ENCODE results near the gene SBF2. TPM values are rescaled to one million over a fixed set of nuclear protein-coding genes. Genes with fewer than 3 reads are reported as not detected.

Gene SBF2
- polyA plus RNA-seq, 2 donors: 8.5 to 12.1 TPM

DNA sequence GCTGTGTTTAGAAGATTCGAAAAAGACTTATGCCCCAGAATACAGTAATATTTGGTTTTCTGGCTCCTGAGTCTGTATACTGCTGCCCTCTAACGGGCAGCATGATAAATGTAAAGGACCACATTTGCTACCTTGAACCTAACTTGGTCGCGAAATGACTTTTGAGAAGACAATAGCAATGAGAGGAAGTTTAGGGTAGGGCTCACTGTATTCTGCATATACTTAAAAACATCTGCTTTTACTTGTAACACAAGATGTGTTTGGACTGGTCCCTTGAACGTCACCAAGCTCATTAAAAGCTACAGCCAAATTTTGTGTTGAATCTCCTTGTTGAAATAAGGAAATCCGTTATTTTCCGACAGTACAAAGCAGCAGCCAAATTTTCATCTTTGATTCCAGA is 321.0 kb downstream of the SBF2 start:
- WGBS, 2 donors: 28 to 29% methylated on average over 7 of the region's 7 CpGs
- no peaks in the 10 kb centered on the region for H3K27me3 ChIP-seq (ENCODE audit: control insufficient read depth in 1 of 2, insufficient read depth in 2 of 2, low read length in 2 of 2)
- no peaks in the 10 kb centered on the region for H3K9me3 ChIP-seq (ENCODE audit: control insufficient read depth in 2 of 2, insufficient read depth in 1 of 2, low read depth in 1 of 2, low read length in 1 of 2)
- H3K27ac ChIP-seq (ENCODE audit: low read depth in 2 of 2, low read length in 1 of 2): no peak overlapping the region
- no peaks in the 10 kb centered on the region for H3K36me3 ChIP-seq (ENCODE audit: control insufficient read depth in 2 of 2, insufficient read depth in 2 of 2, low read length in 1 of 2)
- H3K4me3 ChIP-seq (ENCODE audit: low read depth in 1 of 2, low read length in 2 of 2): no peak overlapping the region
- H3K4me1 ChIP-seq (ENCODE audit: control insufficient read depth in 2 of 2, insufficient read depth in 2 of 2, low read length in 1 of 2): no peaks in the 10 kb centered on the region

DNA sequence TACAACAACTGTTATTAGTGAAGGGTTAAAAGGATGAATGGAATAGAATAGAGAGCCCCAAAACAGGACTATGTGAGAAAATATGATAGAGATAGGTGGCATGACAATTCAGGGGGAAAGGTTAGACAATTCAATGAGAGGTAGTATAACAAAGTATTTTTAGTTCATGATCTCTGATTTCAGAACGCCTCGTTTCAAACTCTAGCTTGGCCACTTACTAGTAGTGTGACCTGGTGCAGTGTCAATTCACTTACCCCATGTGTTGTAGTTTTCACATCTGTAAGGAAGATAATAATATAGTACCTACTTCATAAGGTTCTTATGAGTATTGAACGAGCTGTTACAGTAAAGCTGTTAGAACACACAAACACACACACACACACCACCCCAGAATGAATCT is 322.1 kb downstream of the SBF2 start:
- no peaks in the 10 kb centered on the region for H3K27me3 ChIP-seq (ENCODE audit: control insufficient read depth in 1 of 2, insufficient read depth in 2 of 2, low read length in 2 of 2)
- no peak overlapping the region for H3K4me3 ChIP-seq (ENCODE audit: low read depth in 1 of 2, low read length in 2 of 2)
- H3K27ac ChIP-seq (ENCODE audit: low read depth in 2 of 2, low read length in 1 of 2): no peak overlapping the region
- no peaks in the 10 kb centered on the region for H3K4me1 ChIP-seq (ENCODE audit: control insufficient read depth in 2 of 2, insufficient read depth in 2 of 2, low read length in 1 of 2)
- 84 to 91% methylated on average over 3 of the region's 3 CpGs for WGBS, 2 donors
- H3K9me3 ChIP-seq (ENCODE audit: control insufficient read depth in 2 of 2, insufficient read depth in 1 of 2, low read depth in 1 of 2, low read length in 1 of 2): no peaks in the 10 kb centered on the region
- H3K36me3 ChIP-seq (ENCODE audit: control insufficient read depth in 2 of 2, insufficient read depth in 2 of 2, low read length in 1 of 2): no peaks in the 10 kb centered on the region

DNA sequence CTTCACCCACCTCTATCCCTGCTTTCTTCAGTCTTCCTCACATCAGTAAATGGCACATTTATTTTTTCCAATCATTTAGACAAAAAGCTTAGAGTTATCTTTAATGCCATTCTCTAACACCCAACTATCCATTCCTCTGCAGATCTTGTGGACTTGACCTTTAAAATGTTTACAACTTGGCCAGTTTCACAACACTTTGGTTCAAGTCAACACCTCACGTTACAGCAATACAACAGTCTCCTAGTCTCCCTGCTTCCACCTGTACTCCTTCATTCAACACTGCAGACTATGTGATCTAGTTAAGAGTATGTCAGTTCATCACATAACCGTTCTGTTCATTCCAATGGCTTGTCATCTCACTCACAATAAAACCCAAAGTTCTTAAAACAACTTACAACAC is 325.0 kb downstream of the SBF2 start:
- H3K9me3 ChIP-seq (ENCODE audit: control insufficient read depth in 2 of 2, insufficient read depth in 1 of 2, low read depth in 1 of 2, low read length in 1 of 2): no peaks in the 10 kb centered on the region
- no peaks in the 10 kb centered on the region for H3K36me3 ChIP-seq (ENCODE audit: control insufficient read depth in 2 of 2, insufficient read depth in 2 of 2, low read length in 1 of 2)
- no peak overlapping the region for H3K4me3 ChIP-seq (ENCODE audit: low read depth in 1 of 2, low read length in 2 of 2)
- no peaks in the 10 kb centered on the region for H3K27me3 ChIP-seq (ENCODE audit: control insufficient read depth in 1 of 2, insufficient read depth in 2 of 2, low read length in 2 of 2)
- 79 to 88% methylated on average over 2 of the region's 2 CpGs for WGBS, 2 donors
- no peak overlapping the region for H3K27ac ChIP-seq (ENCODE audit: low read depth in 2 of 2, low read length in 1 of 2)
- no peaks in the 10 kb centered on the region for H3K4me1 ChIP-seq (ENCODE audit: control insufficient read depth in 2 of 2, insufficient read depth in 2 of 2, low read length in 1 of 2)

DNA sequence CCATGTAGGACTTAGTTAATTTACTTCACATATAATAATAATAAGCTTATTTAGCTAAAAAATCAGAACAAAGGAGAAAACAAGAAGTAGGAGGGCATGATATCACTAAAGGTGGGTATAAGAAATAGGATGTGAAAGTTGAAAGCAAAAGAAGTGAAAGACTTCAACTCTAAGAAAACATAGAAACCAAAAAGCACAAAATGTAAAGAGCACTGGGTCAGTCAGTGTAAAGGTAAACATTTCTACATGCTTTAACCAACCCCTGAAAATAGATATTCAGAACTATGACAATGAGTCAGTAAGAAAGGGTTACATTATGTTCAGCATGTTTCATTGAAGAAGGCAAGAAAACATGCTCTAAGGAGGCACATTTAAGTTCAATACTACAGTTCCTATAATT is 331.3 kb downstream of the SBF2 start:
- no peaks in the 10 kb centered on the region for H3K9me3 ChIP-seq (ENCODE audit: control insufficient read depth in 2 of 2, insufficient read depth in 1 of 2, low read depth in 1 of 2, low read length in 1 of 2)
- no peaks in the 10 kb centered on the region for H3K27me3 ChIP-seq (ENCODE audit: control insufficient read depth in 1 of 2, insufficient read depth in 2 of 2, low read length in 2 of 2)
- no peak overlapping the region for H3K27ac ChIP-seq (ENCODE audit: low read depth in 2 of 2, low read length in 1 of 2)
- H3K36me3 ChIP-seq (ENCODE audit: control insufficient read depth in 2 of 2, insufficient read depth in 2 of 2, low read length in 1 of 2): peaks cover 0 to 10% of the 10 kb centered on the region in 2 donors
- H3K4me3 ChIP-seq (ENCODE audit: low read depth in 1 of 2, low read length in 2 of 2): no peak overlapping the region
- H3K4me1 ChIP-seq (ENCODE audit: control insufficient read depth in 2 of 2, insufficient read depth in 2 of 2, low read length in 1 of 2): no peaks in the 10 kb centered on the region

DNA sequence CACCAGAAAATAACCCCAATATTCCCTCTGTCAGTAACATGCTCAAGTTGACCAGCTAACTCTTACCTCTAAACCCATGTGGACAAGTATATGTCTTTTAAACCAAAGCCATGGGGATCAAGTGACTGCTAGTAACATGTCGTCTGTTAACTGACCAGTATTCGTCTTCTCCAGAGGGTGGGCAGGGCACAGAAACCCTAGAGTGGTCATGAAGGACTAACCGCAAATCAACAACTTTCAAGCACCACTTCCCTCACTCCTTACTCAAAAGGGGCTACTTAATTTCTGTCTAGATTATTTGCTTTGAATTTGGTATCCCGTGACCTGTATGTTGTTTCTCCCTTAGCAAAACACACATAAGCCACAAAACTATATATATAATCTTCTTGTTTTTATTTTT is 336.9 kb downstream of the SBF2 start:
- no peaks in the 10 kb centered on the region for H3K4me1 ChIP-seq (ENCODE audit: control insufficient read depth in 2 of 2, insufficient read depth in 2 of 2, low read length in 1 of 2)
- no peaks in the 10 kb centered on the region for H3K9me3 ChIP-seq (ENCODE audit: control insufficient read depth in 2 of 2, insufficient read depth in 1 of 2, low read depth in 1 of 2, low read length in 1 of 2)
- no peak overlapping the region for H3K4me3 ChIP-seq (ENCODE audit: low read depth in 1 of 2, low read length in 2 of 2)
- peaks cover 0 to 10% of the 10 kb centered on the region in 2 donors for H3K36me3 ChIP-seq (ENCODE audit: control insufficient read depth in 2 of 2, insufficient read depth in 2 of 2, low read length in 1 of 2)
- no peaks in the 10 kb centered on the region for H3K27me3 ChIP-seq (ENCODE audit: control insufficient read depth in 1 of 2, insufficient read depth in 2 of 2, low read length in 2 of 2)
- WGBS, 2 donors: 95 to 96% methylated on average over 4 of the region's 4 CpGs
- no peak overlapping the region for H3K27ac ChIP-seq (ENCODE audit: low read depth in 2 of 2, low read length in 1 of 2)

DNA sequence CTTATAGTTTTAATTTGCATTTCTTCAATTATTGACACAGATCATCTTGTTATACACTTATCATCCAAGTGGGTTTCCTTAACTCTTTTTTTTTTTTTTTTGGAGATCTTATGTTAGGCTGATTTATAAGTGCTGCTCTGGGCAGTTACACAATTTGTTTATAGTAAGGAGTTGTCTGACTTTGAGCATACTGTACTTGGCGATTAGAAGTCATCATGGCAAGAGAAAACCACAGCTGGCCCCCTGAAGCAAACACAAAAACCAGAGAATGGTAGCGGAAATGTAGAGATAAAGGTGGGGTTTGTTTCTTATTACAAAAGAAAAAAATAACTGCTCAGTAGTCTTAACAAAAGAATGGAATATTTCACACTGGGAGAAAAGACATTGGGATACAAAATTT is 337.5 kb downstream of the SBF2 start:
- WGBS, 2 donors: 89 to 97% methylated on average over 2 of the region's 2 CpGs
- no peak overlapping the region for H3K4me3 ChIP-seq (ENCODE audit: low read depth in 1 of 2, low read length in 2 of 2)
- H3K4me1 ChIP-seq (ENCODE audit: control insufficient read depth in 2 of 2, insufficient read depth in 2 of 2, low read length in 1 of 2): no peaks in the 10 kb centered on the region
- no peaks in the 10 kb centered on the region for H3K27me3 ChIP-seq (ENCODE audit: control insufficient read depth in 1 of 2, insufficient read depth in 2 of 2, low read length in 2 of 2)
- no peak overlapping the region for H3K27ac ChIP-seq (ENCODE audit: low read depth in 2 of 2, low read length in 1 of 2)
- H3K36me3 ChIP-seq (ENCODE audit: control insufficient read depth in 2 of 2, insufficient read depth in 2 of 2, low read length in 1 of 2): peaks cover 0 to 10% of the 10 kb centered on the region in 2 donors
- H3K9me3 ChIP-seq (ENCODE audit: control insufficient read depth in 2 of 2, insufficient read depth in 1 of 2, low read depth in 1 of 2, low read length in 1 of 2): no peaks in the 10 kb centered on the region

DNA sequence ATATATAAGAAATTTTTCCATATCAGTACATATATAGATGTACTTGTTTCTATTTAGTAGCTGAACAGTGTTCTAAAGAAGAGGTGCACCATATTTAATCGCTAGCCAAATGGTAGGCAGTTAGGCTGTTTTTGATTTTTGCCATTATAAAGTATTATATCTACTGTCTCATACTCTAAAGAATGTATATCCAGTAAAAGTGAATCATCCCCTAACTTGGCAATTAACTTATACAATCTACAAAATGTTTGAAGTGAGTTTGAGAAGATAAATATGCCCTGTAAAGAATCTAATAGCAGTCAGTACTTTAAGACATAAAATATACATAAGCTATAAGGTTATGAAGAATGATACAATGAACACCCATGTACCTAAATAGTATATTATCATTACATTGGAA is 338.6 kb downstream of the SBF2 start:
- Histone ChIP-seq H3K4me3 (ENCODE audit: low read depth in 1 of 2, low read length in 2 of 2) (no peak overlapping the region), H3K36me3 (ENCODE audit: control insufficient read depth in 2 of 2, insufficient read depth in 2 of 2, low read length in 1 of 2) (peaks cover 0 to 10% of the 10 kb centered on the region in 2 donors), H3K4me1 (ENCODE audit: control insufficient read depth in 2 of 2, insufficient read depth in 2 of 2, low read length in 1 of 2) (no peaks in the 10 kb centered on the region), H3K9me3 (ENCODE audit: control insufficient read depth in 2 of 2, insufficient read depth in 1 of 2, low read depth in 1 of 2, low read length in 1 of 2) (no peaks in the 10 kb centered on the region), H3K27ac (ENCODE audit: low read depth in 2 of 2, low read length in 1 of 2) (no peak overlapping the region), H3K27me3 (ENCODE audit: control insufficient read depth in 1 of 2, insufficient read depth in 2 of 2, low read length in 2 of 2) (no peaks in the 10 kb centered on the region)
- 97 to 100% methylated on average over 1 of the region's 1 CpG for WGBS, 2 donors

DNA sequence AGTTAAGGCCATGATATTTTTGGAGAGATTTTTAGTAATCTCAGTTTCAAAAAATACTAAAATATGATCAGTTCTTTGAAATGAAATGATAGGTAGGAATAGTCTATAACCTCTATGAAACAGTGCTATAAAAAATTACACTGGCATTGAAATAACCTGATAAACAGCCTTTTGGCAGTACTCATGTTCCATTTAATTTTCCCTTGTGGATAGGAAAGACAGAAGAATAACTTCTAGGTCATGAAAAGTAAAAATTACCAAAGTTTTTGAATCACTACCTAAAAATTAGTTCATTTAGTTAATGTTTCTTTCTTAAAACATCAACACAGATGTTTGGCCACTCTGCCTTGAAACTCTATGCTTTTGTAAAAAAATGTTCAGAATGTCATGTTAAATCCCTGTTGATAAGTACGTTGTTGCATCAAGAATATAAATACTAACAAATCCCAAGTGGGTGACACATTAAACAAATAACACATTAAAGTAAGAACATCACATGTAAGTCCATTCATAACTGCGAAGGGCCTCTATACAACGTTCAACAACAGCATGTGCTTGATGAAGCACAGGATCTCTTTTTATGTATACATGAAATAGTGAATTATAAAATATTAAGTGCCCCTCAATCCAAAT is 339.9 kb downstream of the SBF2 start:
- Histone ChIP-seq H3K4me1 (ENCODE audit: control insufficient read depth in 2 of 2, insufficient read depth in 2 of 2, low read length in 1 of 2) (no peaks in the 10 kb centered on the region), H3K9me3 (ENCODE audit: control insufficient read depth in 2 of 2, insufficient read depth in 1 of 2, low read depth in 1 of 2, low read length in 1 of 2) (no peaks in the 10 kb centered on the region), H3K27ac (ENCODE audit: low read depth in 2 of 2, low read length in 1 of 2) (no peak overlapping the region), H3K4me3 (ENCODE audit: low read depth in 1 of 2, low read length in 2 of 2) (no peak overlapping the region), H3K27me3 (ENCODE audit: control insufficient read depth in 1 of 2, insufficient read depth in 2 of 2, low read length in 2 of 2) (no peaks in the 10 kb centered on the region), H3K36me3 (ENCODE audit: control insufficient read depth in 2 of 2, insufficient read depth in 2 of 2, low read length in 1 of 2) (peaks cover 0 to 4% of the 10 kb centered on the region in 2 donors)
- WGBS, 2 donors: 67 to 73% methylated on average over 3 of the region's 3 CpGs

DNA sequence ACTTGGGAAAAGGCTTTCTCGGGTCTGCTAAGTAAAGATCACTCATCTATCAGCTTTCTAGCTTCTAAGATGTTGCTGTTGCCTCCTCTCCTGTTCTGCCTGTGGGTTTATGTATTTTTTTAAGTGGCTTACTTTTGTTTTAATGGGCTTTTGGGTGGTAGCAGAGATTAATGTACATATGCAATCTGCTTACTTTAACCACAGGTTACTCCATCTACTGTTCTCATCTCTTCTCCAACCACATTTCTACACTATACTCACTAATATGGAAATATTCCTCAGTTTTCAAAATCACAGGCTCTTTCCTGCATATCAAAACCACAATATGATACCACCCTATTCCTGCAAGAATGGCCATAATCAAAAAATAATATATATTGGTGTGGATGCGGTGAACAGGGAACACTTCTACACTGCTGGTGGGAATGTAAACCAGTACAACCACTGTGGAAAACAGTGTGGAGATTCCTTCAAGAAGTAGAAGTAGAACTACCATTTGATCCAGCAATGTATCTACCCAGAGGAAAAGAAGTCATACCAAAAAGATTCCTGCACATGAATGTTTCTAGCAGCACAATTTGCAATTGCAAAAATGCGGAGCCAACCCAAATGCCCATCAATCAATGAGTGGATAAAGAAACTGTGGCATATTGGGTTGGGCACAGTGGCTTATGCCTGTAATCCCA is 341.4 kb downstream of the SBF2 start:
- Histone ChIP-seq H3K27ac (ENCODE audit: low read depth in 2 of 2, low read length in 1 of 2) (no peak overlapping the region), H3K27me3 (ENCODE audit: control insufficient read depth in 1 of 2, insufficient read depth in 2 of 2, low read length in 2 of 2) (no peaks in the 10 kb centered on the region), H3K9me3 (ENCODE audit: control insufficient read depth in 2 of 2, insufficient read depth in 1 of 2, low read depth in 1 of 2, low read length in 1 of 2) (no peaks in the 10 kb centered on the region), H3K36me3 (ENCODE audit: control insufficient read depth in 2 of 2, insufficient read depth in 2 of 2, low read length in 1 of 2) (no peaks in the 10 kb centered on the region), H3K4me1 (ENCODE audit: control insufficient read depth in 2 of 2, insufficient read depth in 2 of 2, low read length in 1 of 2) (no peaks in the 10 kb centered on the region), H3K4me3 (ENCODE audit: low read depth in 1 of 2, low read length in 2 of 2) (no peak overlapping the region)
- WGBS, 2 donors: 96 to 98% methylated on average over 3 of the region's 3 CpGs

DNA sequence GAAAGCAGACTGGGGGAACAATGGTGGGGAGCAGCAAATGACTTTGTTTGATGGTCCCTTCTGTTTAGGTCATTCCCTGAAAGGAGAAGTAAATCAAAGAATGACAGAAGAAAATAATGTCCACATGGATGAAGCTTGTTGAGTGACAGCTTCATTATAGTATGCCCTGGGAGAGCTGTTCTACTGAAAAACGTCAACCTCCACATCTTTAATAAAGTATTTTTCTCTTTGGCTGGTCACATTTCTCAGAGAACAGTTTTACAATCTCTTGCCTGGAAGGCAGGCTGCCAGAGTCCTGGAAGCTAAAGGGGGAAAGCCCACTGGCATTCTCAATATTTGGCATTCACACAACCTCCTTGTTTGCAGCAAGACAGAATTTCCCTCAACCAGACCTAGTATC is 342.2 kb downstream of the SBF2 start:
- Histone ChIP-seq H3K36me3 (ENCODE audit: control insufficient read depth in 2 of 2, insufficient read depth in 2 of 2, low read length in 1 of 2) (peaks cover 0 to 2% of the 10 kb centered on the region in 2 donors), H3K9me3 (ENCODE audit: control insufficient read depth in 2 of 2, insufficient read depth in 1 of 2, low read depth in 1 of 2, low read length in 1 of 2) (no peaks in the 10 kb centered on the region), H3K27me3 (ENCODE audit: control insufficient read depth in 1 of 2, insufficient read depth in 2 of 2, low read length in 2 of 2) (no peaks in the 10 kb centered on the region), H3K4me3 (ENCODE audit: low read depth in 1 of 2, low read length in 2 of 2) (no peak overlapping the region), H3K4me1 (ENCODE audit: control insufficient read depth in 2 of 2, insufficient read depth in 2 of 2, low read length in 1 of 2) (no peaks in the 10 kb centered on the region), H3K27ac (ENCODE audit: low read depth in 2 of 2, low read length in 1 of 2) (no peak overlapping the region)
- 33 to 63% methylated on average over 1 of the region's 1 CpG for WGBS, 2 donors
